ENCODE results near the gene DMRTB1. TPM values are rescaled to one million over a fixed set of nuclear protein-coding genes. Genes with fewer than 3 reads are reported as not detected.

The DMRTB1 gene
- total RNA-seq, 2 donors from 2014 or later = not detected

- no peak for DNase-seq
- intact Hi-C loops (cut with DNase I) = loop anchor here in 1 of 2 donors (10.0 kb wide), 2 partner anchors 202 to 272 kb away; no protein-coding TSS in a partner anchor
- ATAC-seq = no peak
Observed at GRCh38 chr1:53482441-53483153, 23.4 kb downstream of the DMRTB1 start.

- intact Hi-C loops (cut with DNase I) = loop anchor here in 1 of 2 donors (10.0 kb wide), 2 partner anchors 202 to 272 kb away; no protein-coding TSS in a partner anchor
- ATAC-seq (no peak), DNase-seq (no peak)
Observed at GRCh38 chr1:53483170-53483569, 24.0 kb downstream of the DMRTB1 start.

- intact Hi-C loops (cut with DNase I) = loop anchor here in 1 of 2 donors (10.0 kb wide), 2 partner anchors 201 to 271 kb away; no protein-coding TSS in a partner anchor
- no peak for DNase-seq
- no peak for ATAC-seq
Observed at GRCh38 chr1:53483656-53484055, 24.5 kb downstream of the DMRTB1 start.

GRCh38 chr1:53484705-53485477, 25.7 kb downstream of the DMRTB1 start:
- ATAC-seq = peak in 1 of 2 donors; percentile 15
- no peak for DNase-seq
- intact Hi-C loops (cut with DNase I) = loop anchor here (5.0 to 10.0 kb wide), 4 partner anchors 102 to 270 kb away; no protein-coding TSS in a partner anchor

- DNase-seq (peak; percentile 81), ATAC-seq (peak; percentile 89)
- intact Hi-C loops (cut with DNase I) = loop anchor here (5.0 to 10.0 kb wide), 4 partner anchors 102 to 269 kb away; no protein-coding TSS in a partner anchor
Observed at GRCh38 chr1:53485478-53486394, 26.5 kb downstream of the DMRTB1 start.

GRCh38 chr1:53486395-53487026, 27.3 kb downstream of the DMRTB1 start:
- DNase-seq (no peak), ATAC-seq (no peak)
- intact Hi-C loops (cut with DNase I) = loop anchor here (5.0 to 10.0 kb wide), 4 partner anchors 101 to 268 kb away; no protein-coding TSS in a partner anchor

- DNase-seq = no peak
- ATAC-seq = no peak
- intact Hi-C loops (cut with DNase I) = no loop called here
Observed at GRCh38 chr1:53490351-53490750, 31.2 kb downstream of the DMRTB1 start.

- intact Hi-C loops (cut with DNase I) = no loop called here
- DNase-seq = no peak
- ATAC-seq = peak in 1 of 2 donors; percentile 54
Observed at GRCh38 chr1:53495633-53496345, 36.6 kb downstream of the DMRTB1 start.

GRCh38 chr1:53498555-53499131, 39.4 kb downstream of the DMRTB1 start:
- ATAC-seq (no peak), DNase-seq (no peak)
- intact Hi-C loops (cut with DNase I) = no loop called here

- intact Hi-C loops (cut with DNase I) = no loop called here
- DNase-seq = no peak
- ATAC-seq = no peak
Observed at GRCh38 chr1:53499257-53500203, 40.3 kb downstream of the DMRTB1 start.

GRCh38 chr1:53500204-53501064, 41.2 kb downstream of the DMRTB1 start:
- no peak for ATAC-seq
- DNase-seq = no peak
- intact Hi-C loops (cut with DNase I) = no loop called here

- no peak for ATAC-seq
- intact Hi-C loops (cut with DNase I) = no loop called here
- DNase-seq = no peak
Observed at GRCh38 chr1:53501065-53502005, 42.1 kb downstream of the DMRTB1 start.

- intact Hi-C loops (cut with DNase I) = no loop called here
Observed at GRCh38 chr1:53502641-53503432, 43.6 kb downstream of the DMRTB1 start.

More at GRCh38 chr1:53502641-53503432, 43.6 kb downstream of the DMRTB1 start:
- DNase-seq (no peak), ATAC-seq (no peak)
